ENCODE results near the gene SHB. TPM values are rescaled to one million over a fixed set of nuclear protein-coding genes. Genes with fewer than 3 reads are reported as not detected.
A peak's percentile ranks its signal among the peaks of the same experiment; 100 is the strongest.

Gene SHB
- total RNA-seq, 1 experiment from 2014 or later, result 29.6 TPM

- TF ChIP-seq CTCF (IDR thresholded peaks at IDR 0.05; ENCODE audit: unreplicated experiment), result no peak
- no peak for DNase-seq (ENCODE audit: unreplicated experiment)
- ChIA-PET POLR2A (interaction anchor here (0.7 kb wide), 1 partner anchor 56 kb away, joined by 5 read pairs; no protein-coding TSS in a partner anchor), CTCF (interaction anchor here (0.9 to 1.5 kb wide), 2 partner anchors 12 to 34 kb away, joined by 3 to 5 read pairs; no protein-coding TSS in a partner anchor)
- H3K9me3 Mint-ChIP-seq (ENCODE audit: unreplicated experiment), result no peaks in the 10 kb centered on the region
- intact Hi-C loops (cut with micrococcal nuclease), result no loop called here
- no peaks in the 10 kb centered on the region for H3K36me3 Mint-ChIP-seq (ENCODE audit: insufficient read depth, unreplicated experiment)
- no peak overlapping the region for H3K4me3 Mint-ChIP-seq (ENCODE audit: unreplicated experiment)
- no TSS peak for BruUV-seq (replicated peaks)
- H3K27ac Mint-ChIP-seq (ENCODE audit: low read depth, unreplicated experiment), result no peak overlapping the region
- H3K4me1 Mint-ChIP-seq (ENCODE audit: insufficient read depth, unreplicated experiment), result peaks cover 14% of the 10 kb centered on the region
- no peaks in the 10 kb centered on the region for H3K27me3 Mint-ChIP-seq (ENCODE audit: insufficient read depth, unreplicated experiment)
Observed at GRCh38 chr9:38101423-38101822, 32.4 kb upstream of the SHB start.

DNA sequence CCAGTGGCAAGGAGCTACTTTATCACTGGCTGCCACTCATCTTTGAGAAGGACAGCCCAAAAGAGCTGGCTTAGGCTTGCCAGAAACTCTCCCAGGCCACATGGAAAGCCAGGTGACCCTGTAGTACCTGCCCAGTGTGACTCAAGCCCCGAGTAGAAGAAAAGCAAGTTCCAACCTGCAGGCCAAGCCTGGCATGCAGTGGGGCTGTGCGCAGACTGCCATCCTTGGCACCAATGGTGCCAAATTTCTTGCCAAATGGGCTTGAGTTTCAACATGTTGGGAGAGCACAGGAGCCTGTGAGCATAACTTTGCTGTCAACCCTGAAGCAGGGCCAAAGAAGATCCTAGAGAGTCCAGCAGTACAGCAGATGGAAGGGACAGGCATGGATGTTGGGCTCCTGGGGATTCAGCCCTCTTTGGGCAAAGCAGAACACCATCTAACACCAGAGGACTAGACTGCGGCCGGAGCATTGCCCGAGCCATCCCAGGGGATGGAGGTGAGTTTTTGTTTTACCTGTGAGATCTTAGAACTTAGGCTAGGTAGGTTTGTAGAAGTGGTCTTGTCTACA lies 27.3 kb upstream of the SHB start:
- ChIA-PET CTCF (interaction anchor here (0.6 to 1.5 kb wide), 4 partner anchors 8 to 261 kb away, joined by 3 to 5 read pairs (median 4); no protein-coding TSS in a partner anchor), POLR2A (interaction anchor here (0.5 to 1.6 kb wide), 14 partner anchors 13 to 193 kb away, joined by 3 to 7 read pairs (median 3); no protein-coding TSS in a partner anchor)
- Mint-ChIP-seq H3K36me3 (ENCODE audit: insufficient read depth, unreplicated experiment) (no peaks in the 10 kb centered on the region), H3K27ac (ENCODE audit: low read depth, unreplicated experiment) (no peak overlapping the region), H3K27me3 (ENCODE audit: insufficient read depth, unreplicated experiment) (no peaks in the 10 kb centered on the region), H3K9me3 (ENCODE audit: unreplicated experiment) (no peaks in the 10 kb centered on the region), H3K4me3 (ENCODE audit: unreplicated experiment) (no peak overlapping the region), H3K4me1 (ENCODE audit: insufficient read depth, unreplicated experiment) (peaks cover 18% of the 10 kb centered on the region)
- TF ChIP-seq CTCF (IDR thresholded peaks at IDR 0.05; ENCODE audit: unreplicated experiment), result no peak
- intact Hi-C loops (cut with micrococcal nuclease), result loop anchor here (5.0 kb wide), 1 partner anchor 76 kb away; no protein-coding TSS in a partner anchor
- no TSS peak for BruUV-seq (replicated peaks)
- peak; percentile 97 for DNase-seq (ENCODE audit: unreplicated experiment)

DNA sequence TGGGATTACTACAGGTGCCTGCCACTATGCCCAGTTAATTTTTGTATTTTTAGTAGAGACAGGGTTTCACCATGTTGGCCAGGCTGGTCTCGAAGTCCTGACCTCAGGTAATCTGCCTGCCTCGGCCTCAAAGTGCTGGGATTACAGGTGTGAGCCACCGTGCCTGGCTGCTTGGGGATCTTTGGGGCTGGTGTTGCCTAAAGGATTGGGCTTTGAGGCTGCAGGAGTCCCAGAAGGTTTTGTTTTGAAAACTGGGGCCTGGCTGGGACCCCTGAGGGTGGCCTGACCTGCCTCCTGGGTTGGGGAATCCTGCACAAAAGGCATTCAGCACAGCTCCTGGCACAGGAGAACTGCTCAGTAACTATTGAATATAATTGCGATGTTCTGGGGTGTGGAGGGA lies 25.1 kb upstream of the SHB start:
- DNase-seq (ENCODE audit: unreplicated experiment), result no peak
- CTCF ChIA-PET, result interaction anchor here (0.6 to 1.2 kb wide), 5 partner anchors 14 to 527 kb away, joined by 3 to 4 read pairs (median 3); no protein-coding TSS in a partner anchor
- no peak overlapping the region for H3K4me3 Mint-ChIP-seq (ENCODE audit: unreplicated experiment)
- no peak overlapping the region for H3K27ac Mint-ChIP-seq (ENCODE audit: low read depth, unreplicated experiment)
- no peaks in the 10 kb centered on the region for H3K9me3 Mint-ChIP-seq (ENCODE audit: unreplicated experiment)
- H3K27me3 Mint-ChIP-seq (ENCODE audit: insufficient read depth, unreplicated experiment), result no peaks in the 10 kb centered on the region
- H3K36me3 Mint-ChIP-seq (ENCODE audit: insufficient read depth, unreplicated experiment), result no peaks in the 10 kb centered on the region
- no peak for TF ChIP-seq CTCF (IDR thresholded peaks at IDR 0.05; ENCODE audit: unreplicated experiment)
- BruUV-seq (replicated peaks), result no TSS peak
- H3K4me1 Mint-ChIP-seq (ENCODE audit: insufficient read depth, unreplicated experiment), result peaks cover 11% of the 10 kb centered on the region
- POLR2A ChIA-PET, result no interaction called here
- intact Hi-C loops (cut with micrococcal nuclease), result no loop called here

DNA sequence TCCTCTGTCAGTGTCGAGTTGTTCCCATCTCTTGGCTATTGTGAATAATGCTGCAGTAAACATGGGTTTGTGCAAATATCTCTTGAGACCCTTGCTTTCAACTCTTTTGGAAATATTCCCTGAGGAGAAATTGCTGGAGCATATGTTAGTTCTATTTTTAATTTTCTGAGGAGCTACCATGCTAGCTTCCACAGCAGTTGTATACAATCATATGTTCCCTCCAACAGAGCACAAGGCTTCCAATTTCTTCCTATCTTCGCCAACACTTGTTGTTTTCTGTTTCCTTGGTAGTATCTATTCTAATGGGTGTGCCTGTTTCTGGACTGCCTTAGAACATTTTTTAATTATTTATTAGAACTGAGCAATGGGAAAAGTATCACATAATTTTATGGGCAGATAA lies 23.6 kb upstream of the SHB start:
- intact Hi-C loops (cut with micrococcal nuclease), result no loop called here
- CTCF ChIA-PET, result interaction anchor here (1.0 to 1.2 kb wide), 3 partner anchors 160 to 179 kb away, joined by 3 to 6 read pairs (median 3); no protein-coding TSS in a partner anchor

More for the DNA sequence above, 23.6 kb upstream of the SHB start:
- no TSS peak for BruUV-seq (replicated peaks)
- no peaks in the 10 kb centered on the region for H3K9me3 Mint-ChIP-seq (ENCODE audit: unreplicated experiment)
- H3K4me3 Mint-ChIP-seq (ENCODE audit: unreplicated experiment), result no peak overlapping the region
- DNase-seq (ENCODE audit: unreplicated experiment), result no peak
- POLR2A ChIA-PET, result interaction anchor here (0.5 to 1.5 kb wide), 2 partner anchors 78 to 90 kb away, joined by 3 read pairs; no protein-coding TSS in a partner anchor
- H3K27ac Mint-ChIP-seq (ENCODE audit: low read depth, unreplicated experiment), result no peak overlapping the region
- H3K27me3 Mint-ChIP-seq (ENCODE audit: insufficient read depth, unreplicated experiment), result no peaks in the 10 kb centered on the region
- H3K4me1 Mint-ChIP-seq (ENCODE audit: insufficient read depth, unreplicated experiment), result peaks cover 11% of the 10 kb centered on the region
- H3K36me3 Mint-ChIP-seq (ENCODE audit: insufficient read depth, unreplicated experiment), result no peaks in the 10 kb centered on the region
- TF ChIP-seq CTCF (IDR thresholded peaks at IDR 0.05; ENCODE audit: unreplicated experiment), result no peak
